GM18858 (cell line): ENCODE results near the gene IPCEF1.
A peak's percentile ranks its signal among the peaks of the same experiment; 100 is the strongest.
"Not testable (repeated sequence)": the region's sequence is repeated elsewhere in the genome, so short reads cannot be mapped to it uniquely, and the experiment has no call there.

ENCODE experiments used
- ATAC-seq: cut with Tn5 transposase; IDR thresholded peaks from one replicate; pipeline ENCODE4 v1.9.1; 2021; ENCODE audit not compliant: unreplicated experiment

Gene IPCEF1

GRCh38 chr6:154337406-154338005, 19.1 kb downstream of the IPCEF1 start:
- ATAC-seq, result no peak

GRCh38 chr6:154334147-154334546, 22.5 kb downstream of the IPCEF1 start:
- ATAC-seq, result not testable (repeated sequence)

GRCh38 chr6:154331750-154332149, 24.9 kb downstream of the IPCEF1 start:
- ATAC-seq, result no peak

- ATAC-seq, result no peak
Observed at GRCh38 chr6:154329350-154330170, 27.0 kb downstream of the IPCEF1 start.

GRCh38 chr6:154327313-154327712, 29.3 kb downstream of the IPCEF1 start:
- ATAC-seq, result not testable (repeated sequence)

GRCh38 chr6:154325142-154325541, 31.5 kb downstream of the IPCEF1 start:
- ATAC-seq, result no peak

GRCh38 chr6:154320181-154320580, 36.4 kb downstream of the IPCEF1 start:
- no peak for ATAC-seq

- ATAC-seq, result no peak
Observed at GRCh38 chr6:154319231-154319858, 37.3 kb downstream of the IPCEF1 start.

- no peak for ATAC-seq
Observed at GRCh38 chr6:154318721-154319120, 37.9 kb downstream of the IPCEF1 start.

GRCh38 chr6:154316131-154316530, 40.5 kb downstream of the IPCEF1 start:
- ATAC-seq, result no peak

GRCh38 chr6:154314084-154314483, 42.5 kb downstream of the IPCEF1 start:
- no peak for ATAC-seq

GRCh38 chr6:154308986-154309385, 47.6 kb downstream of the IPCEF1 start:
- ATAC-seq, result no peak

GRCh38 chr6:154307696-154308425, 48.7 kb downstream of the IPCEF1 start:
- no peak for ATAC-seq

- not testable (repeated sequence) for ATAC-seq
Observed at GRCh38 chr6:154307147-154307546, 49.5 kb downstream of the IPCEF1 start.

- peak; percentile 43 for ATAC-seq
Observed at GRCh38 chr6:154306696-154307095, 49.9 kb downstream of the IPCEF1 start.

GRCh38 chr6:154304191-154304590, 52.4 kb downstream of the IPCEF1 start:
- no peak for ATAC-seq

- not testable (repeated sequence) for ATAC-seq
Observed at GRCh38 chr6:154303642-154304041, 53.0 kb downstream of the IPCEF1 start.

GRCh38 chr6:154301839-154302752, 54.5 kb downstream of the IPCEF1 start:
- ATAC-seq, result peak; percentile 96

GRCh38 chr6:154301086-154301625, 55.4 kb downstream of the IPCEF1 start:
- ATAC-seq, result no peak

GRCh38 chr6:154298297-154298696, 58.3 kb downstream of the IPCEF1 start:
- peak; percentile 33 for ATAC-seq
